NT2/D1 (cell line): ENCODE measurements around the gene NSFL1C.

Experiments
- DNase-seq: peaks from one replicate; pipeline ENCODE4 v3.0.0-alpha.2; 2011; ENCODE audit warnings: low read depth, low spot score
- H3K27me3 ChIP-seq: 2 replicates; pipeline ENCODE4 v1.6.0; 2011; ENCODE audit warnings: mild to moderate bottlenecking; ENCODE audit not compliant: insufficient read length, insufficient read depth
- H3K36me3 ChIP-seq: 2 replicates; pipeline ENCODE4 v1.6.1; 2011; ENCODE audit warnings: mild to moderate bottlenecking, low read length, mixed read lengths; ENCODE audit not compliant: insufficient read depth, insufficient read length
- H3K4me1 ChIP-seq: 2 replicates; pipeline ENCODE4 v1.5.1; 2011; ENCODE audit not compliant: insufficient read depth, insufficient read length
- H3K4me3 ChIP-seq: 2 replicates; pipeline ENCODE4 v1.5.1; 2011; ENCODE audit warnings: low read depth; ENCODE audit not compliant: insufficient read length
- H3K9ac ChIP-seq: 2 replicates; pipeline ENCODE4 v1.6.0; 2011; ENCODE audit warnings: low read depth; ENCODE audit not compliant: insufficient read length
- H3K9me3 ChIP-seq: 2 replicates; pipeline ENCODE4 v1.5.1; 2011; ENCODE audit warnings: mild to moderate bottlenecking, low read length; ENCODE audit not compliant: insufficient read depth
- SUZ12 ChIP-seq: IDR thresholded peaks from 2 replicates; pipeline ENCODE4 v1.6.1; 2011; ENCODE audit not compliant: insufficient read length, insufficient read depth; ENCODE audit errors: extremely low read depth
- YY1 ChIP-seq: IDR thresholded peaks from 2 replicates; pipeline ENCODE4 v1.6.1; 2011; ENCODE audit not compliant: insufficient read length, insufficient read depth
- ZNF274 ChIP-seq: IDR thresholded peaks from 2 replicates; pipeline ENCODE4 v1.6.1; 2011; ENCODE audit warnings: mild to moderate bottlenecking, low read depth, low read length

Gene NSFL1C

GRCh38 chr20:1431158-1431557 is 35.5 kb downstream of the NSFL1C start:
- no peak for DNase-seq

GRCh38 chr20:1430004-1430451 is 36.6 kb downstream of the NSFL1C start:
- Histone ChIP-seq H3K9ac (no peak overlapping the region), H3K4me3 (no peak overlapping the region), H3K27me3 (no peaks in the 10 kb centered on the region), H3K4me1 (no peaks in the 10 kb centered on the region), H3K9me3 (no peaks in the 10 kb centered on the region), H3K36me3 (no peaks in the 10 kb centered on the region)
- DNase-seq, result no peak
- TF ChIP-seq YY1, result no peak
- TF ChIP-seq ZNF274, result no peak
- no peak for TF ChIP-seq SUZ12

More at GRCh38 chr20:1431158-1431557, 35.5 kb downstream of the NSFL1C start:
- H3K36me3 ChIP-seq, result no peaks in the 10 kb centered on the region
- H3K4me1 ChIP-seq, result no peaks in the 10 kb centered on the region
- no peak overlapping the region for H3K4me3 ChIP-seq
- no peaks in the 10 kb centered on the region for H3K9me3 ChIP-seq
- H3K9ac ChIP-seq, result no peak overlapping the region
- H3K27me3 ChIP-seq, result no peaks in the 10 kb centered on the region
- TF ChIP-seq YY1 (no peak), SUZ12 (no peak), ZNF274 (no peak)

- no peaks in the 10 kb centered on the region for H3K36me3 ChIP-seq
- no peak for DNase-seq
- no peaks in the 10 kb centered on the region for H3K9me3 ChIP-seq
- no peak overlapping the region for H3K9ac ChIP-seq
- no peak for TF ChIP-seq SUZ12
- no peaks in the 10 kb centered on the region for H3K4me1 ChIP-seq
- H3K4me3 ChIP-seq, result no peak overlapping the region
- no peaks in the 10 kb centered on the region for H3K27me3 ChIP-seq
These were observed 37.4 kb downstream of the NSFL1C start for GRCh38 chr20:1429143-1429728.

GRCh38 chr20:1427457-1428054 is 39.1 kb downstream of the NSFL1C start:
- no peaks in the 10 kb centered on the region for H3K9me3 ChIP-seq
- DNase-seq, result peak; percentile 44
- H3K4me3 ChIP-seq, result no peak overlapping the region
- no peaks in the 10 kb centered on the region for H3K36me3 ChIP-seq
- H3K4me1 ChIP-seq, result peaks cover 3% of the 10 kb centered on the region
- no peaks in the 10 kb centered on the region for H3K27me3 ChIP-seq
- TF ChIP-seq SUZ12 (no peak), YY1 (no peak), ZNF274 (no peak)
- no peak overlapping the region for H3K9ac ChIP-seq

- peaks cover 3% of the 10 kb centered on the region for H3K4me1 ChIP-seq
- H3K9ac ChIP-seq, result no peak overlapping the region
- H3K36me3 ChIP-seq, result no peaks in the 10 kb centered on the region
- H3K27me3 ChIP-seq, result no peaks in the 10 kb centered on the region
- no peak for DNase-seq
- TF ChIP-seq SUZ12, result no peak
- H3K9me3 ChIP-seq, result peaks cover 1% of the 10 kb centered on the region; the same call in 1 of the 2 replicates
- H3K4me3 ChIP-seq, result no peak overlapping the region
These were observed 40.3 kb downstream of the NSFL1C start for GRCh38 chr20:1426231-1426849.

GRCh38 chr20:1424336-1424735 is 42.3 kb downstream of the NSFL1C start:
- Histone ChIP-seq H3K27me3 (no peaks in the 10 kb centered on the region), H3K36me3 (no peaks in the 10 kb centered on the region), H3K4me1 (peaks cover 3% of the 10 kb centered on the region), H3K9me3 (peaks cover 17% of the 10 kb centered on the region), H3K4me3 (no peak overlapping the region), H3K9ac (no peak overlapping the region)
- TF ChIP-seq ZNF274 (no peak), SUZ12 (no peak), YY1 (no peak)
- DNase-seq, result no peak

- Histone ChIP-seq H3K4me1 (peaks cover 3% of the 10 kb centered on the region), H3K9me3 (peaks cover 23% of the 10 kb centered on the region), H3K27me3 (no peaks in the 10 kb centered on the region), H3K9ac (no peak overlapping the region), H3K4me3 (no peak overlapping the region), H3K36me3 (no peaks in the 10 kb centered on the region)
- DNase-seq, result peak; percentile 75
- TF ChIP-seq ZNF274, result no peak
- no peak for TF ChIP-seq SUZ12
- TF ChIP-seq YY1, result no peak
These were observed 43.0 kb downstream of the NSFL1C start for GRCh38 chr20:1423625-1424106.
